HepG2 (cell line): ENCODE data around the gene PSMD5. TPM values are rescaled to one million over a fixed set of nuclear protein-coding genes. Genes with fewer than 3 reads are reported as not detected.

Experiments used
- ATAC-seq: fragments of 200-7000 bp; cut with Tn5 transposase; 3 replicates; pipeline ENCODE4 v1.9.1; 2020; ENCODE audit warnings: mild to moderate bottlenecking, moderate library complexity
- BruUV-seq: library from RNA; stranded (reverse); fragments of 400-500 nt; replicated peaks from 2 replicates; lab custom pipeline; 2021; lab: Mats Ljungman, UMichigan
- CTCF ChIA-PET: fragments of 300-600 bp; formaldehyde crosslinking; extraction: SDS; loops from one replicate; lab custom pipeline; 2021; ENCODE audit warnings: low total read pairs, inconsistent platforms, low intra/inter-chr PET ratio; lab: Yijun Ruan, JAX
- POLR2A ChIA-PET: fragments of 350-600 bp; sonication (Branson Sonifier 250); formaldehyde crosslinking; loops from one replicate; lab custom pipeline; 2020; ENCODE audit warnings: antibody characterized with exemption, inconsistent platforms; lab: Yijun Ruan, JAX
- DNase-seq: peaks from one replicate; pipeline ENCODE4 v3.0.0-alpha.2; 2015; ENCODE audit warnings: low spot score
- FAIRE-seq: peaks from 3 replicates; lab custom pipeline; 2011; peaks lifted over from hg19 to GRCh38; lab: Jason Lieb, UNC
- H2AFZ ChIP-seq: one replicate; pipeline ENCODE4 v1.6.1; 2011; ENCODE audit warnings: low read length, inconsistent platforms
- H3K27ac ChIP-seq: fragments of 300-600 bp; 3 replicates; pipeline ENCODE4 v1.8.0; 2011; ENCODE audit warnings: mixed run types, mild to moderate bottlenecking, mixed read lengths, low read length, inconsistent platforms; ENCODE audit not compliant: insufficient read depth; ENCODE audit errors: extremely low read length
- H3K27me3 ChIP-seq, 2 experiments: fragments of 200-600 bp in 1 of 2; 2 replicates in 1 of 2; 3 replicates in 1 of 2; pipeline versions ENCODE4 v1.6.0 to v1.8.0; 2011; ENCODE audit warnings: low read length in 2 of 2, mild to moderate bottlenecking in 2 of 2, moderate library complexity in 2 of 2, inconsistent platforms in 1 of 2; ENCODE audit not compliant: insufficient read depth in 2 of 2, control insufficient read depth in 1 of 2
- H3K36me3 ChIP-seq, 2 experiments: fragments of 200-600 bp in 1 of 2; replicated peaks in 1 of 2; 2 replicates in 1 of 2; 3 replicates in 1 of 2; pipeline versions ENCODE4 v1.5.1 to v1.8.0; 2011; ENCODE audit warnings: low read length in 2 of 2, inconsistent platforms in 1 of 2; ENCODE audit not compliant: insufficient read depth in 2 of 2, control insufficient read depth in 1 of 2
- H3K4me1 ChIP-seq: 2 replicates; pipeline ENCODE4 v1.5.1; 2012; ENCODE audit warnings: low read length, inconsistent platforms; ENCODE audit not compliant: insufficient read depth
- H3K4me2 ChIP-seq: 2 replicates; pipeline ENCODE4 v1.6.0; 2011; ENCODE audit warnings: low read depth, low read length, inconsistent platforms
- H3K4me3 ChIP-seq, 3 experiments: fragments of 200-600 bp in 1 of 3; sonication (generic), shearing (Covaris generic) in 1 of 3; replicated peaks in 1 of 3; 2 replicates each; pipeline ENCODE4 v1.5.1; 2011 to 2016; ENCODE audit warnings: low read length in 3 of 3, inconsistent platforms in 2 of 3, low read depth in 2 of 3, mild to moderate bottlenecking in 2 of 3, control low read depth in 1 of 3, mixed read lengths in 1 of 3; ENCODE audit not compliant: insufficient read depth in 1 of 3
- H3K79me2 ChIP-seq: one replicate; pipeline ENCODE4 v1.6.1; 2011; ENCODE audit warnings: low read length, inconsistent platforms; ENCODE audit not compliant: insufficient read depth
- H3K9ac ChIP-seq: 2 replicates; pipeline ENCODE4 v1.6.0; 2011; ENCODE audit warnings: mild to moderate bottlenecking, low read depth, low read length, inconsistent platforms; ENCODE audit not compliant: insufficient read depth
- H3K9me3 ChIP-seq: 2 replicates; pipeline ENCODE4 v1.5.1; 2012; ENCODE audit warnings: mild to moderate bottlenecking, low read length
- H4K20me1 ChIP-seq: 2 replicates; pipeline ENCODE4 v1.6.0; 2011; ENCODE audit warnings: inconsistent platforms, mild to moderate bottlenecking, low read length, moderate library complexity; ENCODE audit not compliant: insufficient read depth
- DDIT3 ChIP-seq: sonication (generic); formaldehyde crosslinking; IDR thresholded peaks from 2 replicates; pipeline ENCODE4 v1.4.0; 2020; ENCODE audit warnings: mild to moderate bottlenecking, missing genetic modification reagents
- EZH2 ChIP-seq: conservative IDR thresholded peaks from 2 replicates; pipeline ENCODE4 v1.6.1; 2012; ENCODE audit warnings: mild to moderate bottlenecking, low read depth, low read length, moderate library complexity
- FOXJ3 ChIP-seq: sonication (generic); formaldehyde crosslinking; IDR thresholded peaks from 2 replicates; pipeline ENCODE4 v1.4.0; 2020; ENCODE audit warnings: missing genetic modification reagents, mild to moderate bottlenecking, borderline replicate concordance
- IRF1 ChIP-seq: sonication (generic); formaldehyde crosslinking; IDR thresholded peaks from 2 replicates; pipeline ENCODE4 v1.4.0; 2020; ENCODE audit warnings: low read depth, mild to moderate bottlenecking, missing genetic modification reagents
- MAFK ChIP-seq, 2 experiments: IDR thresholded peaks in 1 of 2; conservative IDR thresholded peaks in 1 of 2; 2 replicates each; pipeline ENCODE4 v1.6.1; 2011; ENCODE audit warnings: improper control_type of control experiment in 2 of 2, low read length in 2 of 2
- SIX4 ChIP-seq: sonication (generic); formaldehyde crosslinking; IDR thresholded peaks from 2 replicates; pipeline ENCODE4 v1.4.0; 2020; ENCODE audit warnings: missing genetic modification reagents
- ZBTB49 ChIP-seq: sonication (generic); formaldehyde crosslinking; IDR thresholded peaks from 2 replicates; pipeline ENCODE4 v1.4.0; 2020; ENCODE audit warnings: missing genetic modification reagents, borderline replicate concordance
- ZNF460 ChIP-seq: sonication (generic); formaldehyde crosslinking; IDR thresholded peaks from 2 replicates; pipeline ENCODE4 v1.5.1; 2020; ENCODE audit warnings: missing genetic modification reagents, mild to moderate bottlenecking, borderline replicate concordance
- ZNF878 ChIP-seq: sonication (generic); formaldehyde crosslinking; IDR thresholded peaks from 2 replicates; pipeline ENCODE4 v1.8.1; 2023; ENCODE audit warnings: mild to moderate bottlenecking, missing genetic modification reagents, moderate library complexity
- WGBS: methylation state at CpG from one replicate; pipeline ENCODE4 v1.1.6; 2017; ENCODE audit warnings: low lambda C conversion rate; 5-methylcytosine and 5-hydroxymethylcytosine counted together
- in situ Hi-C: cut with HindIII; loops from 2 replicates; pipeline ENCODE4 v1.10.0; 2017; ENCODE audit warnings: low pct_unique_long_range_greater_than_20kb; ENCODE audit not compliant: extremely low pct_ligation_motif_present
- intact Hi-C: fragments of 100-400 bp; cut with micrococcal nuclease; formaldehyde crosslinking; loops from one replicate; pipeline ENCODE4 v1.10.0; 2022; ENCODE audit not compliant: unreplicated experiment
- polyA plus RNA-seq, 8 experiments: library from polyadenylated mRNA; depleted of rRNA in 3 of 8; stranded (reverse) in 7 of 8; unstranded in 1 of 8; fragments of >200 nt; fragmentation: Illumina TruSeq in 4 of 8; extraction: Trizol in 4 of 8; gene quantifications; 2 replicates each; pipeline versions ENCODE4 v1.2.1 to v1.2.3, GENCODE V29; 2011 to 2016; ENCODE audit warnings: low read depth in 4 of 8, missing spikeins in 1 of 8, mixed read lengths in 1 of 8; ENCODE audit not compliant: insufficient read depth in 1 of 8
- total RNA-seq, 5 experiments: library from RNA; depleted of rRNA; stranded (reverse); fragments of >200 nt; fragmentation: Illumina TruSeq; extraction: Trizol; gene quantifications; 2 replicates each; pipeline ENCODE4 v1.2.3, GENCODE V29; 2016; ENCODE audit warnings: low read depth in 1 of 5

Gene PSMD5
- total and polyA plus RNA-seq, 2 of the 13 experiments (the other 11 are each of a cell fraction or from before 2014, with no cell fraction given): 12.7 to 18.1 TPM

DNA sequence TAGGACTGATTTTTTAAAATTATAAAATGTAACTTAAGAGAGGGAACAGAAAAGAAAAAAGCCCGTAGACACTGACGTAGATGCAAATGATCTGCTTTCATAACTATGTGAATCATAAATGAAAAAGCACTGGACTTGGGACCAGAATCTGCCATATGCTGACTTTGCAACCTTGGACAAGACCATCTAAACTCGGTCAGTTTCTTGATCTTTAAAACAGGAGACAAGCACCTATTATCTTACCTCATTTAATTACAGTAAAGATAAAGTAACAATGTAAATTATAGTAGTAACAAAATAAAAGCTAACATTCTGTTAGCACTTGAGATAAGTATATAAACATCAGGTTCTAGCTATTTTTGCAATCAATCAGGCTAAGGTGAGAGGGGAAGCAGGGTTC is 69.5 kb downstream of the PSMD5 start:
- Histone ChIP-seq H3K4me3 (no peak overlapping the region), H3K36me3 (peaks cover 6 to 49% of the 10 kb centered on the region in 2 experiments), H3K9me3 (no peaks in the 10 kb centered on the region), H3K9ac (no peak overlapping the region), H3K4me1 (peaks cover 38% of the 10 kb centered on the region), H3K27ac (no peak overlapping the region), H2AFZ (no peak overlapping the region), H4K20me1 (no peaks in the 10 kb centered on the region), H3K4me2 (no peak overlapping the region), H3K27me3 (no peaks in the 10 kb centered on the region), H3K79me2 (peaks cover 4% of the 10 kb centered on the region)
- ATAC-seq (no peak), DNase-seq (no peak), FAIRE-seq (no peak)
- no TSS peak for BruUV-seq
- intact Hi-C loops: no loop called here
- ChIA-PET POLR2A (interaction anchor here (2.1 kb wide), 1 partner anchor 19 kb away, joined by 7 read pairs; the partner anchor contains the start of gene FBXW2), CTCF (no interaction called here)
- WGBS: 95% methylated on average over 3 of the region's 3 CpGs
- no peak for TF ChIP-seq ZBTB49 (CRISPR knock-in tag)
- TF ChIP-seq EZH2: no peak
- no peak for TF ChIP-seq FOXJ3 (CRISPR knock-in tag)
- TF ChIP-seq ZNF878 (CRISPR knock-in tag): no peak
- TF ChIP-seq SIX4 (CRISPR knock-in tag): no peak
- no peak for TF ChIP-seq IRF1
- TF ChIP-seq MAFK (conservative IDR thresholded peaks at IDR 0.05 in 1 of 2, IDR thresholded peaks at IDR 0.05 in 1 of 2; ENCODE audit: low read length in 2 of 2): peak; percentile 36 to 61; a peak in 3 of 4 replicates
- no peak for TF ChIP-seq DDIT3
- no peak for TF ChIP-seq ZNF460 (CRISPR knock-in tag)
- in situ Hi-C loops: no loop called here
